Right cardiac atrium (tissue), 5 donors: ENCODE data around the gene GALNT6. TPM values are rescaled to one million over a fixed set of nuclear protein-coding genes. Genes with fewer than 3 reads are reported as not detected.
A peak's percentile ranks its signal among the peaks of the same experiment; 100 is the strongest.
"Not testable (repeated sequence)": the region's sequence is repeated elsewhere in the genome, so short reads cannot be mapped to it uniquely, and the experiment has no call there.

ENCODE experiments used
- ATAC-seq, 2 donors: fragments of 200-7000 bp; cut with Tn5 transposase; one replicate each; pipeline versions ENCODE4 v1.8.0 to v1.9.1; 2020; ENCODE audit warnings: moderate library complexity in 2 of 2, mild to moderate bottlenecking in 1 of 2
- DNase-seq, 3 donors: peaks; one replicate each; pipeline ENCODE4 v3.0.0-alpha.2; 2020
- H3K27ac ChIP-seq: one replicate; pipeline ENCODE4 v1.5.1; 2013; ENCODE audit warnings: mild to moderate bottlenecking, low read length, control low read depth, moderate library complexity
- H3K27me3 ChIP-seq: one replicate; pipeline ENCODE4 v1.6.1; 2013; ENCODE audit not compliant: control insufficient read depth, insufficient read depth
- H3K4me1 ChIP-seq: one replicate; pipeline ENCODE4 v1.6.1; 2013; ENCODE audit warnings: low read length; ENCODE audit not compliant: control insufficient read depth, insufficient read depth
- H3K4me3 ChIP-seq: one replicate; pipeline ENCODE4 v1.5.1; 2013; ENCODE audit warnings: low read length, control low read depth
- H3K9me3 ChIP-seq: one replicate; pipeline ENCODE4 v1.6.1; 2013; ENCODE audit warnings: low read length; ENCODE audit not compliant: control insufficient read depth
- WGBS: extraction: QIAGEN DNeasy Blood & Tissue Kit; methylation state at CpG from one replicate; pipeline ENCODE4 v1.1.7; 2013; 5-methylcytosine and 5-hydroxymethylcytosine counted together
- intact Hi-C, 4 donors: fragments of 100-400 bp; cut with DNase I; formaldehyde crosslinking; loops; one replicate each; pipeline versions ENCODE4 v1.11.0 to v1.14.0; 2022 to 2023
- polyA plus RNA-seq: library from polyadenylated mRNA; stranded (reverse); fragments of 200-250 nt; gene quantifications from one replicate; pipeline ENCODE4 v1.2.3, GENCODE V29; 2013
- total RNA-seq, 4 donors: library from RNA; stranded (reverse); fragmentation: NEBNext Ultra II Directional; extraction: Animal tissue kit (Norgen Biotek cat#: 25700); gene quantifications; one replicate each; pipeline ENCODE4 v1.2.1, GENCODE V29; 2021
- donor health status: healthy with polysubstance abuse.
- donor health status: DM: no; HTN: yes; CAD: no.
- donor health status: DM: no; HTN: no; CAD: no.
- donor health status: DM: no; HTN: yes; CAD: no; lungs with severe emphysema.
- donor health status: DM: yes; HTN: yes; CAD: no.

Gene GALNT6
- total and polyA plus RNA-seq, 5 donors = 0.25 to 2.2 (median 1.3) TPM

DNA sequence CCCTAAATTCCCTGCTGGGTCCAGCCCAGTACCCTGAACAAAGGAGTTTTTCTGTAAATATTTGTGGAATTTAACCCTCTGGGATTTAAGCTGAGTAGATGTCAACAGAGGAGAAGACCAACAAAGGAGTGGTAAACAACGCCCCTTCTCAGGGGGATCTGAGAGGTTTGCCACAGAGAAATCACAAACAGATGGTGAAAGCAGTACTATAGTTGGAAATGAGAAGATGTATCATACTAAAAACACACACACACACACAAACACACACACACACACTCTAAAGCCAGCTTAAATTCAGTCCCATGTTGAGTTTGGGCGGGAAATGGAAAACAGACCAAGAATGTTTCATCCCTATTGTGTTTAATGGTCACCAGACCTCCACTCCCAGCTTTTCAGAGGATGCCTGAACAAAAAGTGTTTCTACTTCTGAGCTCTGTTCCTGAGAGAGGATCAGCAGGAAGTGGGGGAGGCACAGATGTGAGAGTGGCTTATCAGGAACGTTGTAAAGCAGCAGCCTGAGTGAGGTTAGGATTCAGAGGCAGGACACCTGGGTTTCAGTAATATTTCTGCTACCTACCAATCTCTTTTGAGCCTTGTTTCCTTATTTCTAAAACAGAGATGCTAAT, 70.4 kb downstream of the GALNT6 start:
- no peak for DNase-seq
- no peaks in the 10 kb centered on the region for H3K9me3 ChIP-seq
- no peak overlapping the region for H3K27ac ChIP-seq
- WGBS = 18% methylated on average over 3 of the region's 3 CpGs
- intact Hi-C loops = no loop called here
- H3K4me3 ChIP-seq = no peak overlapping the region
- H3K27me3 ChIP-seq = no peaks in the 10 kb centered on the region
- ATAC-seq = no peak
- no peaks in the 10 kb centered on the region for H3K4me1 ChIP-seq

DNA sequence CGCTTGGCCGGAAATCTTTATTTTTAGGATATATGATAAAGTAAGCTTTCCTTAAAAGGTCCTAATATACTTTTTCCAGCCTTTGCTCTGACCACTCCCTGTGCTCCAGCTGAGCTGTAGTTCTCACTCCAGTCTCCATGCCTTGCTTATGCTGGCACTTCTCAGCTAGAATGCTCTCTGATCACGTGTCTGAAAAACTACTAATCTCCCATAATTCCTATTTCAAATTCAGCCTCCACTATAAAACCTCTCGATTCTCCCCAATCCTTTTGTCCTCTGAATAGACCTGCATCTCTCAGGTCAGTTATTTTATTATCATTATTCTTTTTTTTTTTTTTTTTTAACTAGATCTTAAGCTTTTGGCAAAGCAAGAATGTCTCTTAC, 70.9 kb downstream of the GALNT6 start:
- no peaks in the 10 kb centered on the region for H3K9me3 ChIP-seq
- DNase-seq (no peak), ATAC-seq (no peak)
- no peaks in the 10 kb centered on the region for H3K27me3 ChIP-seq
- H3K4me3 ChIP-seq = no peak overlapping the region
- intact Hi-C loops = no loop called here
- WGBS = 75% methylated on average over 4 of the region's 4 CpGs
- no peak overlapping the region for H3K27ac ChIP-seq
- H3K4me1 ChIP-seq = no peaks in the 10 kb centered on the region

DNA sequence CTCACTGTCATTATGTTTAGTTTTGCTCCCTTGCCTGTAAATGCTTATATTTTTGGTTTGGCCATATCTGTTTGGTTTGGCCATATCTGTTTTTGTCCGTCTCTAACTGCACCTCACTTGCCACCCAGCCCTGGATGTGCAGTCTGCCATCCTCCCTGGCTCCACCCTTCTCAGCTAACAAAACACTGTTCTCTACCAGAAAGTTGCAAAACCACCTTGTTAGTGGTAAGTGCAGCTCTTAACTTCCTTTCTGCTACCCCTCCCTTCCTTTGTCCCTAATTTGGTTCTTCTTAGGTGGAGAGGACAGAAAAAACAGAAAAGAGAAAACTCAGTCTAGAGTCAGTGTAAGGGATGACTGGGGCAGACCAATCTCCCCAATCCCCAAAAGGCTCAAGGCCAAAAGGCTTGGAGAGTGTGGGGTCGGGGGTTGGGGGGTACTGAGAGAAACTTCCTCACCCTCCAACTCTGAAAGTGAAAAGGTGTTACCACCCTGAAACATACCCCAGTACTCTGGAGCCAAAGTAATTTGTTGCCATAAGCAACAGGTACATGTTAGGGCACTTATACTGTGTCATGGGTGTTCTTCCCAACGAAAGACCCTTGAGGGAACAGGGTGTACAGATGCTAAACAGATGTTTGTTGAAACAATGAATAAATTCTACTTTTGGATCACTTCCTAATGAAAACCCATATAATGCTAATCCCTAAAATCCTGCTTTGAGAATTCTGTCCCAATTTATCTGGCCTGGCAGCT, 72.2 kb downstream of the GALNT6 start:
- Histone ChIP-seq H3K27ac (no peak overlapping the region), H3K4me1 (no peaks in the 10 kb centered on the region), H3K9me3 (no peaks in the 10 kb centered on the region), H3K27me3 (no peaks in the 10 kb centered on the region), H3K4me3 (no peak overlapping the region)
- DNase-seq (no peak), ATAC-seq (peak; percentile 41 to 67)
- WGBS = 59% methylated on average over 3 of the region's 3 CpGs
- intact Hi-C loops = no loop called here

DNA sequence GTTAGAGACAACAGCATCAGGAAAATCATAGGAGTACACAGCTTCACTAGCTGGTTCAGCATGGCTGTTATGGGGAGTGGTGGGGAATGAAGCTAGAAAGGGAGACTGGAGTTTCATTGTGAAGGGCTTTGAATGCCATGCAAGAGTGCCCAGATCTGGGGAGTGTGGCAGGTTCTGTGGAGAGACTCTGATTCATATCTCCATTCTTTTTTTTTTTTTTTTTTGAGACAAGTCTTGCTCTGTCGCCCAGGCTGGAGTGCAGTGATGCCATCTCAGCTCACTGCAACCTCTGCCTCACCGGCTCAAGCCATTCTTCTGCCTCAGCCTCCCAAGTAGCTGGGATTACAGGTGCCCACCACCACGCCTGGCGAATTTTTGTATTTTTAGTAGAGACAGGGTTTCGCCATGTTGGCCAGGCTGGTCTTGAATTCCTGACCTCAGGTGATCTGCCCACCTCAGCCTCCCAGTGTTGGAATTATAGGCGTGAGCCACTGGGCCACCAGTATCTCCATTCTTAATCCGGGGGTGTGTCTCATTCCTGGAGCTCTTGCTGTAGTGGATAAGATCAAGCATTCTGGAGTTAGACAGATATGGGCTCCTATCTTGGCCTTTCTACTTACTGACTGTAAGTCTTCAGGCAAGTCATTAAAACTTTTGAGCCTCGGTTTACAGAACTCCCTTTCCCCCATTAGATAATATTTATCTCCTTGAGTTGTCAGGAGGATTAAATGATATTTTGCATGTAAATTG, 73.0 kb downstream of the GALNT6 start:
- DNase-seq, H3K4me3 ChIP-seq, H3K27me3 ChIP-seq, H3K9me3 ChIP-seq, H3K4me1 ChIP-seq, H3K27ac ChIP-seq, intact Hi-C loops, ATAC-seq: not testable (repeated sequence)
- 87% methylated on average over 8 of the region's 8 CpGs for WGBS

DNA sequence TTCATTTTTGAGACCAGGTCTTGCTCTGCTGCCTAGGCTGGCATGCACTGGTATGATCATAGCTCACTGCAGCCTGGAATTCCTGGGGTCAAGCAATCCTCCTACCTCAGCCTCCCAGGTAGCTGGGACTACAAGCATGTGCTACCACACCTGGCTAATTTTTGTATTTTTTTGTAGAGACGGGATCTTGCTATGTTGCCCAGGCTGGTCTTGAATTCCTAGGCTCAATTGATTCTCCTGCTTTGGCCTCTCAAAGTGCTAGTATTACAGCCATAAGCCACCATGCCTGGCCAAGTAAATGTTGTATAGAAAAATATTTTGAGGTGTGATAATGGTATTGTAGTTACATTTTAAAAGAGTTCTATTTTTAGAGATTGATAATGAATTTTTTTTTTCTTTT, 79.8 kb downstream of the GALNT6 start:
- no peaks in the 10 kb centered on the region for H3K27me3 ChIP-seq
- DNase-seq = no peak
- no peak overlapping the region for H3K4me3 ChIP-seq
- ATAC-seq = no peak
- intact Hi-C loops = no loop called here
- no peaks in the 10 kb centered on the region for H3K9me3 ChIP-seq
- H3K4me1 ChIP-seq = no peaks in the 10 kb centered on the region
- WGBS = 100% methylated on average over 1 of the region's 1 CpG
- H3K27ac ChIP-seq = no peak overlapping the region

DNA sequence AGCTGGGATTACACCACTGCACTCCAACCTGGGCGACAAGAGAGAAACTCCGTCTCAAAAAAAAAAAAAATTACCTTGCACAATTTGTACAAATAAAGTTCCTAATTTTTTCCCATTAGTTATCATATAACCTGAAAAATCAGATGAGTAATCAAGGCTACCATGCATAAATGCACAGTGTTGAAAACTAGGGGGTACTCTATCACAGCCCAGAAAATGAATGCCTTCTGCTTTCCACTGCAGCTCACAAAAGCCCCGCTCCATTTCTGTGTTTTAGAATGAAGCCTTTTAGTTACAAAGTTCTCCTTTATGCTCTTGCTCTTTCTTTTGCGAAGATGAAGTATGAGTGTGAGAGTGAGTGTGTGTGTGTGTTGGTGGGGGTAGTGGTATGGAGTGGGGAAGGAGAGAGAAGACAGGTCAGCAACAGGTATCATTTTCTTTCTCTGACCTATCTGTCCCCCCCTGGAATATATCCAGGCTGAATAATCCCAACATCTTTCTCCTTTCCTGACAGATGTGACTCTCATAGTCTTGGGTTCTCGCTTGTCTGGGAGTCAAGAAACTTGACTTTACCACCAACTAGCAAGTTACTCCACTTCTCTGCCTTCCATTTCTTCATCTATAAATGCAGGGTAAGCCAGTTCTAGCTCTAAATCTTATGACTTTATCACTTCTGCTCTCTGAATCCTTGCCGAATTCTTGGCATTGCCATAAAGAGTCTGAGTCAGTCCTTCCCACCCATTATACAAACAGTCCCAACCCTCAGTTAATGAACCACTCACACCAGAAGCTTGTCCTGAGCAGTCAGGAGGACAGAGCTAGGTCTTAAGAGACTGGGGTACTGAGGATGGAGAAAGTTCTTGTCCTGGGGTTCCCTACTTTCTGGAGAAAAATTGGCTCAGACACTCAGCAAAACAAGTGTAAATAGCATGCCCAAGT, 83.3 kb downstream of the GALNT6 start:
- intact Hi-C loops = no loop called here
- 81% methylated on average over 6 of the region's 6 CpGs for WGBS

DNA sequence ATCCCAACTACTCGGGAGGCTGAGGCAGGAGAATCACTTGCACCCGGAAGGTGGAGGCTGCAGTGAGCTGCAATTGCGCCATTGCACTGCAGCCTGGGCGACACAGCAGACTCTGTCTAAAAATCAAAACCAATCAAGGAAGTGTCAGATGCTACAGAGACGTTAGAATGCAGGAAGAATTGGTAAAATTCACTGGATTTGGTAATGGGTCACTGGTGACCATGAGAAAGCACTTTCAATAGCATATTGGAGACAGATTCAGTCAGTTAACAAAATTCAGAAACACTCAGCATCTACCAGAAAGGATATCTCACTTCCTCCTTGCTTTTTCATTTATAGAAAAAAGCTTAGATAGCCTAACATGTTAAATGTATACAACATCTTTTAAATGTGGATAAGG, 84.7 kb downstream of the GALNT6 start:
- no peak for ATAC-seq
- intact Hi-C loops = no loop called here

More for the DNA sequence above, 83.3 kb downstream of the GALNT6 start:
- Histone ChIP-seq H3K4me1 (no peaks in the 10 kb centered on the region), H3K27ac (no peak overlapping the region), H3K27me3 (no peaks in the 10 kb centered on the region), H3K4me3 (no peak overlapping the region), H3K9me3 (no peaks in the 10 kb centered on the region)
- ATAC-seq = peak; percentile 57 to 97
- DNase-seq = no peak

More for the DNA sequence above, 84.7 kb downstream of the GALNT6 start:
- H3K4me3 ChIP-seq = no peak overlapping the region
- H3K9me3 ChIP-seq = no peaks in the 10 kb centered on the region
- H3K4me1 ChIP-seq = no peaks in the 10 kb centered on the region
- H3K27ac ChIP-seq = no peak overlapping the region
- H3K27me3 ChIP-seq = no peaks in the 10 kb centered on the region
- 81% methylated on average over 5 of the region's 5 CpGs for WGBS
- DNase-seq = no peak

Other genes with a start within 250 kb of the GALNT6 start
- 10 to 100 TPM; 17.4 to 25.1 (median 20.3) TPM for gene TFCP2, start 218.3 kb downstream of the GALNT6 start, total RNA-seq
- gene TFCP2, start 218.3 kb downstream of the GALNT6 start, polyA plus RNA-seq = 11.8 TPM
- 10 to 100 TPM in 1 of 4 donors, 1 to 10 TPM in 3; 7.7 to 10.2 (median 8.4) TPM for gene POU6F1, start 173.3 kb downstream of the GALNT6 start, total RNA-seq
- 4.6 TPM for gene POU6F1, start 173.3 kb downstream of the GALNT6 start, polyA plus RNA-seq
- gene DAZAP2, start 152.6 kb downstream of the GALNT6 start, total RNA-seq = 100 to 1,000 TPM; 150 to 176 (median 168) TPM
- gene DAZAP2, start 152.6 kb downstream of the GALNT6 start, polyA plus RNA-seq = 135 TPM
- gene SMAGP, start 121.0 kb downstream of the GALNT6 start, total RNA-seq = 1 to 10 TPM; 1.4 to 6.2 (median 3.1) TPM
- gene SMAGP, start 121.0 kb downstream of the GALNT6 start, polyA plus RNA-seq = 3.6 TPM
- gene BIN2, start 67.2 kb downstream of the GALNT6 start, total RNA-seq = 1 to 10 TPM; 2.5 to 4.5 (median 3.2) TPM
- 1.8 TPM for gene BIN2, start 67.2 kb downstream of the GALNT6 start, polyA plus RNA-seq
- gene CELA1, start 44.7 kb downstream of the GALNT6 start, total RNA-seq = under 1 TPM in 1 of 4 donors, not detected in 3; 0.26 TPM
- not detected for gene CELA1, start 44.7 kb downstream of the GALNT6 start, polyA plus RNA-seq
- gene SLC4A8, start 33.4 kb upstream of the GALNT6 start, total RNA-seq = under 1 TPM; 0.23 to 0.50 (median 0.24) TPM
- 0.02 TPM for gene SLC4A8, start 33.4 kb upstream of the GALNT6 start, polyA plus RNA-seq
- gene SCN8A, start 199.8 kb upstream of the GALNT6 start, total RNA-seq = under 1 TPM; 0.09 to 0.58 (median 0.37) TPM
- gene SCN8A, start 199.8 kb upstream of the GALNT6 start, polyA plus RNA-seq = 0.07 TPM